Fibroblast of gingiva (primary cell): ENCODE measurements around the gene SLC6A6.
"Not testable (repeated sequence)": the region's sequence is repeated elsewhere in the genome, so short reads cannot be mapped to it uniquely, and the experiment has no call there.

Experiments
- DNase-seq: peaks from one replicate; pipeline ENCODE4 v3.0.0-alpha.2; 2011; ENCODE audit warnings: low read depth

Gene SLC6A6

GRCh38 chr3:14437705-14438104, 35.3 kb downstream of the SLC6A6 start:
- not testable (repeated sequence) for DNase-seq

- DNase-seq, result no peak
Observed at GRCh38 chr3:14438262-14438661, 35.9 kb downstream of the SLC6A6 start.

GRCh38 chr3:14438929-14439328, 36.5 kb downstream of the SLC6A6 start:
- DNase-seq, result no peak

- DNase-seq, result no peak
Observed at GRCh38 chr3:14439501-14440167, 37.2 kb downstream of the SLC6A6 start.

- no peak for DNase-seq
Observed at GRCh38 chr3:14440168-14440518, 37.7 kb downstream of the SLC6A6 start.

- no peak for DNase-seq
Observed at GRCh38 chr3:14440531-14441239, 38.3 kb downstream of the SLC6A6 start.

- DNase-seq, result no peak
Observed at GRCh38 chr3:14441240-14441919, 39.0 kb downstream of the SLC6A6 start.

- DNase-seq, result no peak
Observed at GRCh38 chr3:14441920-14442300, 39.5 kb downstream of the SLC6A6 start.

- DNase-seq, result no peak
Observed at GRCh38 chr3:14444380-14444779, 42.0 kb downstream of the SLC6A6 start.

- no peak for DNase-seq
Observed at GRCh38 chr3:14445773-14446172, 43.4 kb downstream of the SLC6A6 start.

- no peak for DNase-seq
Observed at GRCh38 chr3:14446988-14447570, 44.7 kb downstream of the SLC6A6 start.

GRCh38 chr3:14448063-14448462, 45.7 kb downstream of the SLC6A6 start:
- no peak for DNase-seq

GRCh38 chr3:14448756-14449727, 46.6 kb downstream of the SLC6A6 start:
- no peak for DNase-seq

- DNase-seq, result no peak
Observed at GRCh38 chr3:14450506-14450905, 48.1 kb downstream of the SLC6A6 start.

- DNase-seq, result no peak
Observed at GRCh38 chr3:14450922-14451606, 48.7 kb downstream of the SLC6A6 start.

GRCh38 chr3:14451844-14452739, 49.7 kb downstream of the SLC6A6 start:
- peak; percentile 95 for DNase-seq

GRCh38 chr3:14452740-14453710, 50.6 kb downstream of the SLC6A6 start:
- peak; percentile 99 for DNase-seq

- no peak for DNase-seq
Observed at GRCh38 chr3:14453876-14454638, 51.7 kb downstream of the SLC6A6 start.
